ENCODE data around the gene LMNTD1.

Gene LMNTD1

DNA sequence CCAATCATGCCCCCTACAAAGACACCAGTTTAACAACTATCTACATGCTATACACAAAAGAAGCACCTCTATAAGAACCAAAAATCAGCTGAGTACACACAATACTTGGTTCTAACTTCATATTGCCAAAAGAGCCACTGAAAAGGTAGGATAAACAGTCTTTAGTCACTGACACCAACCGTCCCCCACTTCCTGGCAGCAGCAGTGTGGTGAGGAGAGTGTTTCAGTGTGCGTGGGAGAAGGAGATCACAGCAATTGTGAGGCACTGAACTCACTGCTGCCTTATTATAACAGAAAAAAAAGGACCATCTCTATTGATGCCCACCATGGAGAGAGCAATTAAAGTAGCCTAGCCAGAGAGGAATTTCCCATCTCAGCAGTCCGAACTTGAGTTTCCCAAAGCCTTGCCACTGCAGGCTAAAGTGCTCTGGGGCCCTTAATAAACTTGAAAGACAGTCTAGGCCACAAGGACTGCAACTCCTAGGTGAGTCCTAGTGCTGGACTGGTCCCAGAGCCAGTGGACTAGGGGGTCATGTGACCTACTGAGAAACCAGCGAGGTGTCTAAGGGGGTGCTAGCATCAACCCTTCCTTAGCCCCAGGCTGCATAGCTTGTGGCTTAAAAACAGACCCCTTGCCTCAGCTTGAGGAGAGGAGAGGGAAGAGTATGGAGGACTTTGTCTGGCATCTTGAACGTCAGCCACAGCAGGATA, 37.1 kb upstream of the LMNTD1 start:
- H3K27ac ChIP-seq = no peak overlapping the region
- in situ Hi-C loops (cut with HindIII; ENCODE audit: low pct_ligation_motif_present, low sequenced_read_pairs) = no loop called here
- no peak for DNase-seq
- TF ChIP-seq, protein P1, sequence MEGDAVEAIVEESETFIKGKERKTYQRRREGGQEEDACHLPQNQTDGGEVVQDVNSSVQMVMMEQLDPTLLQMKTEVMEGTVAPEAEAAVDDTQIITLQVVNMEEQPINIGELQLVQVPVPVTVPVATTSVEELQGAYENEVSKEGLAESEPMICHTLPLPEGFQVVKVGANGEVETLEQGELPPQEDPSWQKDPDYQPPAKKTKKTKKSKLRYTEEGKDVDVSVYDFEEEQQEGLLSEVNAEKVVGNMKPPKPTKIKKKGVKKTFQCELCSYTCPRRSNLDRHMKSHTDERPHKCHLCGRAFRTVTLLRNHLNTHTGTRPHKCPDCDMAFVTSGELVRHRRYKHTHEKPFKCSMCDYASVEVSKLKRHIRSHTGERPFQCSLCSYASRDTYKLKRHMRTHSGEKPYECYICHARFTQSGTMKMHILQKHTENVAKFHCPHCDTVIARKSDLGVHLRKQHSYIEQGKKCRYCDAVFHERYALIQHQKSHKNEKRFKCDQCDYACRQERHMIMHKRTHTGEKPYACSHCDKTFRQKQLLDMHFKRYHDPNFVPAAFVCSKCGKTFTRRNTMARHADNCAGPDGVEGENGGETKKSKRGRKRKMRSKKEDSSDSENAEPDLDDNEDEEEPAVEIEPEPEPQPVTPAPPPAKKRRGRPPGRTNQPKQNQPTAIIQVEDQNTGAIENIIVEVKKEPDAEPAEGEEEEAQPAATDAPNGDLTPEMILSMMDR (IDR thresholded peaks at IDR 0.05; ENCODE audit: low read depth, low read length, missing control alignments) = no peak
- H3K4me3 ChIP-seq (ENCODE audit: low read depth, low read length) = no peak overlapping the region
- no peaks in the 10 kb centered on the region for H3K27me3 ChIP-seq (replicated peaks)
- H3K36me3 ChIP-seq (replicated peaks) = no peaks in the 10 kb centered on the region

DNA sequence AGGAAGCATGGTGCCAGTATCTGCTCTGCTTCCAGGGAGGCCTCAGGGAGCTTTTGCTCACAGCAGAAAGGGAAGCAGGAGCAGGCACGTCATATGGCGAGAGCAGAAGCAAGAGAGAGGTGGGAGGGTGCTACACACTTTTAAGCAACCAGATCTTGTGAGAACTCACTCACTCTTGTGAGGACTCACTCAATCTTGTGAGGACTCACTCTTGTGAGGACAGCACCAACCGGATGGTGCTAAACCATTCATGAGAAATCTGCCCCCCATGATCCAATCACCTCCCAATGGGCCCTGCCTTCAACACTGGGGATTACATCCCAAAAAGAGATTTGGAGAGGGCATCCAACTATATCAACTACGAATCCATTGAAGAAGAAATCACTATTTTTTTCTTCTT, 34.3 kb upstream of the LMNTD1 start:
- H3K27me3 ChIP-seq (replicated peaks) = no peaks in the 10 kb centered on the region
- no peak for DNase-seq
- no peak overlapping the region for H3K27ac ChIP-seq
- no peaks in the 10 kb centered on the region for H3K36me3 ChIP-seq (replicated peaks)
- TF ChIP-seq, protein P1 (IDR thresholded peaks at IDR 0.05; ENCODE audit: low read depth, low read length, missing control alignments) = no peak
- no peak overlapping the region for H3K4me3 ChIP-seq (ENCODE audit: low read depth, low read length)
- in situ Hi-C loops (cut with HindIII; ENCODE audit: low pct_ligation_motif_present, low sequenced_read_pairs) = no loop called here

DNA sequence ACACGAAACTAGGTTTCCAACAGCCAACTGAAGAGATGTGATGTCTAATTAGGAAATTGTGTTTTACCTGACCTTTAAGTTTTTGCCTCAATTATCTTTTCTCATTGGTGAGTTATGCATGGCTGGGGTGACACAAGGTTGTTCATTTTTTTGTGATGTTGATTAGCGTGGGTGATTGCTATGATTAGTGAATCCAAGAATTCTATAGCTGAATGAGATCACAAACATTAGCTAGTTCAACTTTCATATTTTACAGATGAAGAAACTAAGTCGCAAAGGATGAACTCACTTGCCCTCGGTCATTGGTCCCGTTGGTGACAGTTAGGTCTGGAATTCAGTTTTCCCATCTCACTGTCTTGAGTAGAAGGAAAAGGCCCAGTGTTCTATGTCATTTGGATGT, 32.6 kb upstream of the LMNTD1 start:
- Histone ChIP-seq H3K27ac (no peak overlapping the region), H3K27me3 (replicated peaks) (no peaks in the 10 kb centered on the region), H3K4me3 (ENCODE audit: low read depth, low read length) (no peak overlapping the region), H3K36me3 (replicated peaks) (no peaks in the 10 kb centered on the region)
- in situ Hi-C loops (cut with HindIII; ENCODE audit: low pct_ligation_motif_present, low sequenced_read_pairs) = no loop called here
- TF ChIP-seq, protein P1 (IDR thresholded peaks at IDR 0.05; ENCODE audit: low read depth, low read length, missing control alignments) = no peak
- no peak for DNase-seq

DNA sequence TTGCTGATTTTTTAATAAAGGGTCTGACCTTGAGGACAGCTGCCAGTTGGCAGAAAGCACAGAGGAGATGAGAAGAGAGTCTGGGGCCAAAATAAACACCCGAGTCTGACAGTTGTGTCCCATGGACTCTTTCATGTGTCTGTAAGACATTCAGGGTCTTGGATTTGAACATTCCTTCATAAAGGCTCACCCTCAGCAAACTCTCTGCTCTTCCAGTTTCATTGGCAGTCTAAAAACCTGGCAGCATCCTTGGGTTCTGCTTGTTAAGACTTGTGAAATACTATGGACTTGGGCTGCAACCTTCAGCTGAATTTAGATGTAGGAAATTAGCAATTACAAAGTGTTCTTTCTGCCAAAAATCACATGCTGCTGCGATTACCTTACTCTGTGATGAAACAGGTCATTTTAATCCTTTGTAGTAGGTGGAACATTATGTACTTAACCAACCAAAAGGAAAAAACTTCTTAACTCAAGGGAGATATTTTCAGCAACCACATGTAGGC, 32.0 kb upstream of the LMNTD1 start:
- TF ChIP-seq, protein P1 (IDR thresholded peaks at IDR 0.05; ENCODE audit: low read depth, low read length, missing control alignments) = no peak
- no peak overlapping the region for H3K27ac ChIP-seq
- DNase-seq = no peak
- no peaks in the 10 kb centered on the region for H3K36me3 ChIP-seq (replicated peaks)
- in situ Hi-C loops (cut with HindIII; ENCODE audit: low pct_ligation_motif_present, low sequenced_read_pairs) = no loop called here
- H3K27me3 ChIP-seq (replicated peaks) = no peaks in the 10 kb centered on the region
- no peak overlapping the region for H3K4me3 ChIP-seq (ENCODE audit: low read depth, low read length)

DNA sequence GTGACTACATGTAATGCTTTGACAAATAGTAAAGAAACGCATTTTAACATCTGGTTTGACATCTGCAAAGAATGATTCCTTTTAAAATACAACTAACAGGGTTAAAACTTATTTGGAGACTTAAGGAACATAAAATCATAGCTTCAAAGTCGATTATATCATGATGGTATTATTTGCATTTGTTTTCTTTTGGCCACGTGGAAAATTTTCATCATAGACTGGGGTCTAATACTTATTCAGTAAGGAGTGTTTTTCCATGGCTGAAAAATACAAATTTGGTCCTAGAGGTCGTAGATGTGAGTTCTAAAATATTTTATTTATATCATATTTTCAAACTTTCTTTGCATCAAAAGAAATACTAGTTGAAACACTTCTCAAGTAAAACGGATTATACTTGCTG, 31.5 kb upstream of the LMNTD1 start:
- in situ Hi-C loops (cut with HindIII; ENCODE audit: low pct_ligation_motif_present, low sequenced_read_pairs) = no loop called here
- H3K27me3 ChIP-seq (replicated peaks) = no peaks in the 10 kb centered on the region
- TF ChIP-seq, protein P1 (IDR thresholded peaks at IDR 0.05; ENCODE audit: low read depth, low read length, missing control alignments) = no peak
- no peak overlapping the region for H3K27ac ChIP-seq
- DNase-seq = no peak
- H3K36me3 ChIP-seq (replicated peaks) = no peaks in the 10 kb centered on the region
- no peak overlapping the region for H3K4me3 ChIP-seq (ENCODE audit: low read depth, low read length)

DNA sequence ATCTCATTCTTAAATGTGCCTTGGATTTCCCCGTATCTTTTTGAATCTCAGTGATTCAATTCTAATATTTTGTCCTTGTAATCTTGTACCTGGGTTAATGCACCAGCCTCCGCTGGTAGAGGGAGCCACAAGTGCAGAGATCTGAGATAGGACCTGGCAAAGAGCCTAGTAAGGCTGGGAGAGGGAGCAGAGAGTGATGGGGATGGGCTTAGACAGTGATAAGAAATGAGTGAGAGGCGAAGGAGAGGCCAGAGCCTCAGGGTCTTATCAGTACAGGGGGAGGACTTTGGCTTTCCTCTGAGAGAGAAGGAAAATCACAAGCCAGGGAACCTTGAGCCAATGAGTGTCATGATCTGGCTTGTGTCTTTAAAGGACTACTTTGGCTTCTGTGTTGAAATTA, 30.5 kb upstream of the LMNTD1 start:
- in situ Hi-C loops (cut with HindIII; ENCODE audit: low pct_ligation_motif_present, low sequenced_read_pairs) = no loop called here
- no peak overlapping the region for H3K4me3 ChIP-seq (ENCODE audit: low read depth, low read length)
- DNase-seq = peak; percentile 12
- H3K36me3 ChIP-seq (replicated peaks) = no peaks in the 10 kb centered on the region
- TF ChIP-seq, protein P1 (IDR thresholded peaks at IDR 0.05; ENCODE audit: low read depth, low read length, missing control alignments) = peak; percentile 49
- no peak overlapping the region for H3K27ac ChIP-seq
- no peaks in the 10 kb centered on the region for H3K27me3 ChIP-seq (replicated peaks)

Data from brain microvascular endothelial cell (primary cell).